PFSK-1 (cell line): Measurements from ENCODE around the gene NPY2R.

Experiments used
- FOXP2 ChIP-seq: optimal IDR thresholded peaks from 2 replicates; pipeline ENCODE3; 2011; ENCODE audit warnings: borderline replicate concordance, control low read depth, inconsistent platforms; ENCODE audit not compliant: insufficient read depth; ENCODE audit errors: extremely low read length, extremely low read depth
- POLR2AphosphoS5 ChIP-seq: IDR thresholded peaks from 2 replicates; pipeline ENCODE4 v1.6.1; 2012; ENCODE audit warnings: low read depth, mild to moderate bottlenecking, control low read depth, low read length, moderate library complexity
- REST ChIP-seq, 2 experiments: IDR thresholded peaks; 2 replicates each; pipeline versions ENCODE4 v1.6.1 to v1.8.0; 2011 to 2012; ENCODE audit warnings: low read depth in 2 of 2, low read length in 2 of 2, control low read depth in 1 of 2, inconsistent platforms in 1 of 2, mild to moderate bottlenecking in 1 of 2, moderate library complexity in 1 of 2; ENCODE audit not compliant: insufficient read depth in 1 of 2
- SIN3A ChIP-seq: IDR thresholded peaks from 2 replicates; pipeline ENCODE4 v1.6.1; 2012; ENCODE audit warnings: mild to moderate bottlenecking, low read length, moderate library complexity, borderline replicate concordance; ENCODE audit not compliant: insufficient read depth
- TAF1 ChIP-seq: IDR thresholded peaks from 2 replicates; pipeline ENCODE4 v1.6.1; 2012; ENCODE audit warnings: low read length, control low read depth, borderline replicate concordance; ENCODE audit not compliant: insufficient read depth

Gene NPY2R

GRCh38 chr4:155245105-155245504 lies 36.7 kb downstream of the NPY2R start:
- TF ChIP-seq FOXP2 (no peak), SIN3A (no peak), REST (IDR thresholded peaks at IDR 0.05; ENCODE audit: insufficient read depth in 1 of 2, low read depth in 2 of 2, low read length in 2 of 2) (no peak), TAF1 (no peak), POLR2AphosphoS5 (no peak)

- TF ChIP-seq POLR2AphosphoS5 (no peak), FOXP2 (no peak), REST (IDR thresholded peaks at IDR 0.05; ENCODE audit: insufficient read depth in 1 of 2, low read depth in 2 of 2, low read length in 2 of 2) (no peak), SIN3A (no peak)
Measured at GRCh38 chr4:155248002-155248896, 39.8 kb downstream of the NPY2R start.

- TF ChIP-seq TAF1, result no peak
- no peak for TF ChIP-seq FOXP2
- TF ChIP-seq SIN3A, result no peak
- no peak for TF ChIP-seq POLR2AphosphoS5
- no peak for TF ChIP-seq REST (IDR thresholded peaks at IDR 0.05; ENCODE audit: insufficient read depth in 1 of 2, low read depth in 2 of 2, low read length in 2 of 2)
Measured at GRCh38 chr4:155249016-155249566, 40.7 kb downstream of the NPY2R start.

- TF ChIP-seq SIN3A (no peak), FOXP2 (no peak), POLR2AphosphoS5 (no peak), REST (IDR thresholded peaks at IDR 0.05; ENCODE audit: insufficient read depth in 1 of 2, low read depth in 2 of 2, low read length in 2 of 2) (no peak), TAF1 (no peak)
Measured at GRCh38 chr4:155252327-155252726, 43.9 kb downstream of the NPY2R start.
